Rectal smooth muscle tissue (tissue), 1 donor: Measurements from ENCODE around the gene SERPINA1.

Source experiments
- H3K27ac ChIP-seq: one replicate; pipeline ENCODE4 v1.7.0; 2013; ENCODE audit warnings: low read depth, low read length, inconsistent platforms
- H3K27me3 ChIP-seq: one replicate; pipeline ENCODE4 v1.7.0; 2013; ENCODE audit warnings: low read length; ENCODE audit not compliant: control insufficient read depth, insufficient read depth
- H3K36me3 ChIP-seq: one replicate; pipeline ENCODE4 v1.7.0; 2013; ENCODE audit warnings: low read length; ENCODE audit not compliant: control insufficient read depth, insufficient read depth
- H3K4me1 ChIP-seq: one replicate; pipeline ENCODE4 v1.7.0; 2013; ENCODE audit warnings: low read length; ENCODE audit not compliant: control insufficient read depth, insufficient read depth
- H3K4me3 ChIP-seq: one replicate; pipeline ENCODE4 v1.7.0; 2013; ENCODE audit warnings: low read length
- H3K9ac ChIP-seq: one replicate; pipeline ENCODE4 v1.7.0; 2013; ENCODE audit warnings: low read length

The SERPINA1 gene

GRCh38 chr14:94379291-94380224 lies 8.8 kb downstream of the SERPINA1 start:
- H3K27ac ChIP-seq: no peak overlapping the region
- H3K4me1 ChIP-seq: no peaks in the 10 kb centered on the region
- no peaks in the 10 kb centered on the region for H3K36me3 ChIP-seq

GRCh38 chr14:94378527-94379290 lies 9.7 kb downstream of the SERPINA1 start:
- no peaks in the 10 kb centered on the region for H3K4me1 ChIP-seq
- no peak overlapping the region for H3K27ac ChIP-seq
- H3K4me3 ChIP-seq: no peak overlapping the region
- no peaks in the 10 kb centered on the region for H3K36me3 ChIP-seq
- no peak overlapping the region for H3K9ac ChIP-seq
- no peaks in the 10 kb centered on the region for H3K27me3 ChIP-seq

More at GRCh38 chr14:94379291-94380224, 8.8 kb downstream of the SERPINA1 start:
- H3K27me3 ChIP-seq: no peaks in the 10 kb centered on the region
- no peak overlapping the region for H3K9ac ChIP-seq
- no peak overlapping the region for H3K4me3 ChIP-seq

GRCh38 chr14:94377866-94378470 lies 10.4 kb downstream of the SERPINA1 start:
- Histone ChIP-seq H3K4me1 (no peaks in the 10 kb centered on the region), H3K27me3 (no peaks in the 10 kb centered on the region), H3K27ac (no peak overlapping the region), H3K9ac (no peak overlapping the region), H3K36me3 (no peaks in the 10 kb centered on the region), H3K4me3 (no peak overlapping the region)

GRCh38 chr14:94376976-94377865 lies 11.2 kb downstream of the SERPINA1 start:
- Histone ChIP-seq H3K4me1 (no peaks in the 10 kb centered on the region), H3K27me3 (no peaks in the 10 kb centered on the region)

GRCh38 chr14:94376108-94376975 lies 12.1 kb downstream of the SERPINA1 start:
- Histone ChIP-seq H3K27me3 (no peaks in the 10 kb centered on the region), H3K9ac (no peak overlapping the region), H3K36me3 (no peaks in the 10 kb centered on the region), H3K4me1 (no peaks in the 10 kb centered on the region), H3K27ac (no peak overlapping the region), H3K4me3 (no peak overlapping the region)

More at GRCh38 chr14:94376976-94377865, 11.2 kb downstream of the SERPINA1 start:
- Histone ChIP-seq H3K4me3 (no peak overlapping the region), H3K9ac (no peak overlapping the region), H3K27ac (no peak overlapping the region), H3K36me3 (no peaks in the 10 kb centered on the region)

GRCh38 chr14:94375552-94376107 lies 12.8 kb downstream of the SERPINA1 start:
- Histone ChIP-seq H3K27ac (no peak overlapping the region), H3K4me1 (no peaks in the 10 kb centered on the region), H3K9ac (no peak overlapping the region), H3K27me3 (no peaks in the 10 kb centered on the region), H3K36me3 (no peaks in the 10 kb centered on the region), H3K4me3 (no peak overlapping the region)

- Histone ChIP-seq H3K9ac (no peak overlapping the region), H3K27ac (no peak overlapping the region), H3K4me3 (no peak overlapping the region), H3K4me1 (no peaks in the 10 kb centered on the region), H3K36me3 (no peaks in the 10 kb centered on the region), H3K27me3 (no peaks in the 10 kb centered on the region)
Measured at GRCh38 chr14:94374749-94375260, 13.6 kb downstream of the SERPINA1 start.

- H3K27ac ChIP-seq: no peak overlapping the region
- H3K27me3 ChIP-seq: no peaks in the 10 kb centered on the region
Measured at GRCh38 chr14:94374116-94374515, 14.3 kb downstream of the SERPINA1 start.

GRCh38 chr14:94373708-94374107 lies 14.7 kb downstream of the SERPINA1 start:
- Histone ChIP-seq H3K27me3 (no peaks in the 10 kb centered on the region), H3K9ac (no peak overlapping the region), H3K27ac (no peak overlapping the region), H3K36me3 (no peaks in the 10 kb centered on the region), H3K4me3 (no peak overlapping the region), H3K4me1 (no peaks in the 10 kb centered on the region)

More at GRCh38 chr14:94374116-94374515, 14.3 kb downstream of the SERPINA1 start:
- Histone ChIP-seq H3K4me1 (no peaks in the 10 kb centered on the region), H3K4me3 (no peak overlapping the region), H3K9ac (no peak overlapping the region), H3K36me3 (no peaks in the 10 kb centered on the region)

GRCh38 chr14:94372021-94372605 lies 16.3 kb downstream of the SERPINA1 start:
- Histone ChIP-seq H3K27ac (no peak overlapping the region), H3K9ac (no peak overlapping the region), H3K36me3 (no peaks in the 10 kb centered on the region), H3K4me1 (no peaks in the 10 kb centered on the region), H3K4me3 (no peak overlapping the region), H3K27me3 (no peaks in the 10 kb centered on the region)
